HUES6 (cell line): ENCODE measurements around the gene IRS2.
"Not testable (repeated sequence)": the region's sequence is repeated elsewhere in the genome, so short reads cannot be mapped to it uniquely, and the experiment has no call there.

Experiments used
- H3K27ac ChIP-seq: 2 replicates; pipeline ENCODE4 v1.7.0; 2013; ENCODE audit warnings: low read depth, mild to moderate bottlenecking, low read length, inconsistent platforms
- H3K27me3 ChIP-seq: 2 replicates; pipeline ENCODE4 v1.6.1; 2013; ENCODE audit warnings: low read length; ENCODE audit not compliant: control insufficient read depth, insufficient read depth
- H3K36me3 ChIP-seq: 2 replicates; pipeline ENCODE4 v1.6.1; 2013; ENCODE audit warnings: low read length; ENCODE audit not compliant: control insufficient read depth, insufficient read depth
- H3K4me1 ChIP-seq: 2 replicates; pipeline ENCODE4 v1.6.1; 2013; ENCODE audit warnings: low read length; ENCODE audit not compliant: control insufficient read depth, insufficient read depth
- H3K4me3 ChIP-seq: 2 replicates; pipeline ENCODE4 v1.5.1; 2013; ENCODE audit warnings: low read depth, low read length
- H3K9ac ChIP-seq: one replicate; pipeline ENCODE4 v1.6.1; 2013; ENCODE audit warnings: mild to moderate bottlenecking, low read length
- H3K9me3 ChIP-seq: 2 replicates; pipeline ENCODE4 v1.6.1; 2013; ENCODE audit warnings: low read depth, low read length; ENCODE audit not compliant: control insufficient read depth, insufficient read depth

The IRS2 gene

GRCh38 chr13:109740721-109741120 is 45.7 kb downstream of the IRS2 start:
- Histone ChIP-seq H3K4me1 (peaks cover 13% of the 10 kb centered on the region), H3K36me3 (no peaks in the 10 kb centered on the region), H3K27me3 (no peaks in the 10 kb centered on the region), H3K9ac (no peak overlapping the region), H3K27ac (no peak overlapping the region), H3K9me3 (no peaks in the 10 kb centered on the region), H3K4me3 (no peak overlapping the region)

GRCh38 chr13:109740121-109740520 is 46.3 kb downstream of the IRS2 start:
- Histone ChIP-seq H3K36me3 (no peaks in the 10 kb centered on the region), H3K4me1 (peaks cover 13% of the 10 kb centered on the region), H3K27ac (no peak overlapping the region), H3K27me3 (no peaks in the 10 kb centered on the region), H3K9ac (no peak overlapping the region), H3K9me3 (no peaks in the 10 kb centered on the region), H3K4me3 (no peak overlapping the region)

GRCh38 chr13:109738298-109738746 is 48.1 kb downstream of the IRS2 start:
- Histone ChIP-seq H3K36me3 (no peaks in the 10 kb centered on the region), H3K9me3 (no peaks in the 10 kb centered on the region), H3K9ac (no peak overlapping the region), H3K4me1 (no peaks in the 10 kb centered on the region), H3K27me3 (no peaks in the 10 kb centered on the region), H3K27ac (no peak overlapping the region), H3K4me3 (no peak overlapping the region)

- Histone ChIP-seq H3K27ac (no peak overlapping the region), H3K27me3 (no peaks in the 10 kb centered on the region), H3K9ac (no peak overlapping the region), H3K9me3 (0 out of 2 replicates have a peak, but pooled peaks cover 2% of the 10 kb centered on the region), H3K4me1 (no peaks in the 10 kb centered on the region), H3K4me3 (no peak overlapping the region), H3K36me3 (no peaks in the 10 kb centered on the region)
These were observed 48.8 kb downstream of the IRS2 start for GRCh38 chr13:109737606-109738005.

- Histone ChIP-seq H3K27ac (no peak overlapping the region), H3K9ac (no peak overlapping the region), H3K36me3 (no peaks in the 10 kb centered on the region), H3K27me3 (no peaks in the 10 kb centered on the region), H3K4me3 (no peak overlapping the region), H3K9me3 (0 out of 2 replicates have a peak, but pooled peaks cover 2% of the 10 kb centered on the region), H3K4me1 (no peaks in the 10 kb centered on the region)
These were observed 49.3 kb downstream of the IRS2 start for GRCh38 chr13:109737046-109737573.

GRCh38 chr13:109735436-109735966 is 50.9 kb downstream of the IRS2 start:
- H3K36me3 ChIP-seq, result no peaks in the 10 kb centered on the region
- no peak overlapping the region for H3K4me3 ChIP-seq
- no peak overlapping the region for H3K27ac ChIP-seq
- no peaks in the 10 kb centered on the region for H3K4me1 ChIP-seq
- H3K9ac ChIP-seq, result no peak overlapping the region
- no peaks in the 10 kb centered on the region for H3K27me3 ChIP-seq
- 0 out of 2 replicates have a peak, but pooled peaks cover 7% of the 10 kb centered on the region for H3K9me3 ChIP-seq

GRCh38 chr13:109734002-109734785 is 52.2 kb downstream of the IRS2 start:
- H3K27ac ChIP-seq, result no peak overlapping the region
- no peak overlapping the region for H3K4me3 ChIP-seq
- 0 out of 2 replicates have a peak, but pooled peaks cover 7% of the 10 kb centered on the region for H3K9me3 ChIP-seq
- no peaks in the 10 kb centered on the region for H3K36me3 ChIP-seq
- H3K27me3 ChIP-seq, result no peaks in the 10 kb centered on the region
- peaks cover 8% of the 10 kb centered on the region; the same call in 1 of the 2 replicates for H3K4me1 ChIP-seq
- no peak overlapping the region for H3K9ac ChIP-seq

GRCh38 chr13:109733550-109733949 is 52.8 kb downstream of the IRS2 start:
- no peaks in the 10 kb centered on the region for H3K27me3 ChIP-seq
- H3K9ac ChIP-seq, result no peak overlapping the region
- 0 out of 2 replicates have a peak, but pooled peaks cover 7% of the 10 kb centered on the region for H3K9me3 ChIP-seq
- H3K4me3 ChIP-seq, result no peak overlapping the region
- no peaks in the 10 kb centered on the region for H3K36me3 ChIP-seq
- H3K4me1 ChIP-seq, result peaks cover 12% of the 10 kb centered on the region; the same call in 1 of the 2 replicates
- no peak overlapping the region for H3K27ac ChIP-seq

- not testable (repeated sequence) for H3K27me3 ChIP-seq, H3K4me3 ChIP-seq, H3K27ac ChIP-seq, H3K9me3 ChIP-seq, H3K36me3 ChIP-seq, H3K9ac ChIP-seq
- peaks cover 12% of the 10 kb centered on the region; the same call in 1 of the 2 replicates for H3K4me1 ChIP-seq
These were observed 53.8 kb downstream of the IRS2 start for GRCh38 chr13:109732470-109733170.

GRCh38 chr13:109730812-109731335 is 55.5 kb downstream of the IRS2 start:
- no peak overlapping the region for H3K27ac ChIP-seq
- peaks cover 12% of the 10 kb centered on the region; the same call in 1 of the 2 replicates for H3K4me1 ChIP-seq
- no peaks in the 10 kb centered on the region for H3K27me3 ChIP-seq
- no peak overlapping the region for H3K9ac ChIP-seq
- 0 out of 2 replicates have a peak, but pooled peaks cover 7% of the 10 kb centered on the region for H3K9me3 ChIP-seq
- no peaks in the 10 kb centered on the region for H3K36me3 ChIP-seq
- H3K4me3 ChIP-seq, result no peak overlapping the region
